Stimulated activated CD8-positive, alpha-beta memory T cell treated with anti-CD3 and anti-CD28 coated beads, Interleukin-4, amount 100 ng/mL, for 24 hours (primary cell): ENCODE results near the gene CDH9.

Experiments
- DNase-seq: peaks from one replicate; pipeline ENCODE4 v3.0.0-alpha.2; 2020; ENCODE audit warnings: low read depth

The CDH9 gene

GRCh38 chr5:27038476-27038875 lies at the start of gene CDH9:
Gene CDH9, minus strand, starts transcription at chr5:27038586. Its CDS starts 50,253 bp downstream, at chr5:26988333.
- DNase-seq: no peak

- no peak for DNase-seq
Observed at GRCh38 chr5:27087747-27088146, 49.4 kb upstream of the CDH9 start.

GRCh38 chr5:27083449-27084415 lies 45.3 kb upstream of the CDH9 start:
- no peak for DNase-seq

- no peak for DNase-seq
Observed at GRCh38 chr5:27080147-27080546, 41.8 kb upstream of the CDH9 start.

GRCh38 chr5:27062451-27062850 lies 24.1 kb upstream of the CDH9 start:
- no peak for DNase-seq

GRCh38 chr5:27048510-27048909 lies 10.1 kb upstream of the CDH9 start:
- DNase-seq: no peak

- DNase-seq: no peak
Observed at GRCh38 chr5:27041372-27041771, 3.0 kb upstream of the CDH9 start.

GRCh38 chr5:27034565-27034964 lies 3.8 kb downstream of the CDH9 start:
- DNase-seq: no peak

- no peak for DNase-seq
Observed at GRCh38 chr5:27026801-27027200, 11.6 kb downstream of the CDH9 start.

- no peak for DNase-seq
Observed at GRCh38 chr5:27026063-27026462, 12.3 kb downstream of the CDH9 start.

- no peak for DNase-seq
Observed at GRCh38 chr5:27021471-27021870, 16.9 kb downstream of the CDH9 start.

- no peak for DNase-seq
Observed at GRCh38 chr5:27020973-27021372, 17.4 kb downstream of the CDH9 start.

GRCh38 chr5:27015758-27016157 lies 22.6 kb downstream of the CDH9 start:
- DNase-seq: no peak

GRCh38 chr5:27011274-27011673 lies 27.1 kb downstream of the CDH9 start:
- no peak for DNase-seq

- DNase-seq: no peak
Observed at GRCh38 chr5:27010646-27011045, 27.7 kb downstream of the CDH9 start.

- DNase-seq: no peak
Observed at GRCh38 chr5:27009540-27009915, 28.9 kb downstream of the CDH9 start.

GRCh38 chr5:27008604-27009539 lies 29.5 kb downstream of the CDH9 start:
- DNase-seq: no peak

- no peak for DNase-seq
Observed at GRCh38 chr5:27007121-27007520, 31.3 kb downstream of the CDH9 start.

- no peak for DNase-seq
Observed at GRCh38 chr5:26986985-26987384, 51.4 kb downstream of the CDH9 start.

- DNase-seq: no peak
Observed at GRCh38 chr5:26981750-26982149, 56.6 kb downstream of the CDH9 start.

- no peak for DNase-seq
Observed at GRCh38 chr5:26959290-26959689, 79.1 kb downstream of the CDH9 start.

GRCh38 chr5:26955161-26955560 lies 83.2 kb downstream of the CDH9 start:
- no peak for DNase-seq

- no peak for DNase-seq
Observed at GRCh38 chr5:26948921-26949320, 89.5 kb downstream of the CDH9 start.
